ENCODE results near the gene TNFRSF12A. TPM values are rescaled to one million over a fixed set of nuclear protein-coding genes. Genes with fewer than 3 reads are reported as not detected.
A peak's percentile ranks its signal among the peaks of the same experiment; 100 is the strongest.

The TNFRSF12A gene
- total and polyA plus RNA-seq, 9 of the 15 experiments (the other 6 are each of a cell fraction or from before 2014, with no cell fraction given), result 0.41 to 61.8 (median 26.5) TPM

DNA sequence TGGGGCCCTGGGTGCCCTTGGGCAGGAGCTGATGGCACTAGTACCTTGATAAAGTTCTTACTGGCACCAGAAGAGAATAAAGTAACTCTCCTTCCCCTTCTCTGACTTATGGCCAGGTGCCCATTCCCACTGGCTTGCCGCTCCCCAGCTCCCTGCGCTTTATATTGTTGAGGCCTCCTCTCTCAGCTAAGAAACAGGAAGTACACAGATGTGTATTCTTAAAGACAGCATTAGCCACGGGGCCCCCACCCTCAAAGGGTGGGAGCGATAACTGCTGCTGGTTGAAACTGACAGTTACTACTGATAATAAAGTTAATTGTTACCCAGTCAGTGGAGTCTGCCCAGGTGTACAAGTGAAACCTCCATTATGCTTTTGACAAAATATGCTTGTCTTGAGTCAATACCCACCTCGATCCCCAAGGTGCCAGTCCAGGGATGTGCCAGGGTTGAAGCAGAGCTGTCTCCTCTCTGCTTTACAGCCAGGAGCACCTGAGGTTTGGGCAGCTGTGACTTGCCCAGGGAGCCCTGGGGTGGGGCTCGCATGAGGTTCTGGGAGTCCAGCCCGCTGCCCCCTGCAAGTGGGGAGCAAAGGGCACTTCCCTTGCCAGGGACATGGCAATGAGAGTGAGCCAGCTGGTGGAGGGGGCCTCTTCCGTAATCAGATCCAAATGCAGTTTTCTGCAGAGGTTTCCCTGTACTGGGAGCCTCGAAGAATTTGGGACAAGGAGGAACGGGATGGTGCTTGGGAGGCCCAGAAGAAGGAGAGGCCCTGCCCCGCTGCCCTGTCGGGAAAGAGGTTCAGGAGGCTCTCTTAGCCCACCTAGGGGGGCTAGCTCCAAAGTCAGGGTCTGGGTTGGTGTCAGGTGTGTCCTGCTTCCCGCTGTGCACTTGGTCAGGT, 12.9 kb upstream of the TNFRSF12A start (continued):
- TF ChIP-seq ZNF133 (CRISPR knock-in tag; IDR thresholded peaks at IDR 0.05), result no peak
- TF ChIP-seq ELF4 (CRISPR knock-in tag; IDR thresholded peaks at IDR 0.05), result 0 out of 2 replicates have a peak, but pooled peaks have one; percentile 4
- no peak for TF ChIP-seq GATA2 (CRISPR knock-in tag; IDR thresholded peaks at IDR 0.05)
- TF ChIP-seq POLR2B (IDR thresholded peaks at IDR 0.05; ENCODE audit: low read depth, partially characterized antibody), result peak; percentile 29
- TF ChIP-seq KAT7 (CRISPR knock-in tag; IDR thresholded peaks at IDR 0.05; ENCODE audit: borderline replicate concordance), result peak; percentile 42; the same call in 1 of the 2 replicates
- no peak for TF ChIP-seq E2F3 (CRISPR knock-in tag; IDR thresholded peaks at IDR 0.05)
- TF ChIP-seq HSF4 (CRISPR knock-in tag; IDR thresholded peaks at IDR 0.05; ENCODE audit: borderline replicate concordance), result peak; percentile 6; the same call in 1 of the 2 replicates
- peak; percentile 42; the same call in 1 of the 2 replicates for TF ChIP-seq ZBTB9 (CRISPR knock-in tag; IDR thresholded peaks at IDR 0.05)
- TF ChIP-seq NR2C2 (CRISPR knock-in tag; IDR thresholded peaks at IDR 0.05), result no peak
- TF ChIP-seq NR2C2 (tag; IDR thresholded peaks at IDR 0.05), result no peak
- TF ChIP-seq ZNF197 (CRISPR knock-in tag; IDR thresholded peaks at IDR 0.05; ENCODE audit: low read depth), result no peak
- no peak for TF ChIP-seq MTA2 (IDR thresholded peaks at IDR 0.05; ENCODE audit: low read depth)
- TF ChIP-seq FOXP4 (CRISPR knock-in tag; IDR thresholded peaks at IDR 0.05; ENCODE audit: borderline replicate concordance), result no peak
- TF ChIP-seq BCOR (IDR thresholded peaks at IDR 0.05), result no peak
- no peak for TF ChIP-seq NBN (IDR thresholded peaks at IDR 0.05; ENCODE audit: low read depth)
- TF ChIP-seq HDAC1 (IDR thresholded peaks at IDR 0.05), result no peak
- no peak for TF ChIP-seq NCOA1 (IDR thresholded peaks at IDR 0.05; ENCODE audit: low read depth)
- TF ChIP-seq ZNF780A (CRISPR knock-in tag; IDR thresholded peaks at IDR 0.05), result no peak
- TF ChIP-seq FOXA3 (CRISPR knock-in tag; conservative IDR thresholded peaks at IDR 0.05 in 1 of 2, IDR thresholded peaks at IDR 0.05 in 1 of 2), result no peak
- TF ChIP-seq CC2D1A (IDR thresholded peaks at IDR 0.05), result no peak
- TF ChIP-seq ETV6 (IDR thresholded peaks at IDR 0.05; ENCODE audit: borderline replicate concordance in 1 of 2, low read depth in 2 of 2, low read length in 1 of 2), result peak in 1 of 2 experiments; percentile 59; a peak in 1 of 4 replicates
- no peak for TF ChIP-seq ETV6 (CRISPR knock-in tag; IDR thresholded peaks at IDR 0.05; ENCODE audit: borderline replicate concordance)
- peak; percentile 72 for TF ChIP-seq TAF1 (IDR thresholded peaks at IDR 0.05; ENCODE audit: control insufficient read depth, extremely low read depth, insufficient read depth, low read length, severe bottlenecking)
- TF ChIP-seq KHSRP (IDR thresholded peaks at IDR 0.05), result no peak
- 0 out of 2 replicates have a peak, but pooled peaks have one; percentile 11 for TF ChIP-seq CREB1 (IDR thresholded peaks at IDR 0.05)
- 0 out of 2 replicates have a peak, but pooled peaks have one; percentile 27 for TF ChIP-seq CREB1 (CRISPR knock-in tag; IDR thresholded peaks at IDR 0.05)
- TF ChIP-seq PHB (CRISPR knock-in tag; IDR thresholded peaks at IDR 0.05), result 0 out of 2 replicates have a peak, but pooled peaks have one; percentile 54
- TF ChIP-seq ZNF143 (CRISPR knock-in tag; IDR thresholded peaks at IDR 0.05), result no peak

Data from K562 (cell line).